Dedifferentiated amniotic fluid mesenchymal stem cell (primary cell): Measurements from ENCODE around the gene FUBP3.

Experiments
- DNase-seq: peaks from one replicate; pipeline ENCODE4 v3.0.0-alpha.2; 2016; ENCODE audit errors: extremely low spot score

FUBP3 gene

DNA sequence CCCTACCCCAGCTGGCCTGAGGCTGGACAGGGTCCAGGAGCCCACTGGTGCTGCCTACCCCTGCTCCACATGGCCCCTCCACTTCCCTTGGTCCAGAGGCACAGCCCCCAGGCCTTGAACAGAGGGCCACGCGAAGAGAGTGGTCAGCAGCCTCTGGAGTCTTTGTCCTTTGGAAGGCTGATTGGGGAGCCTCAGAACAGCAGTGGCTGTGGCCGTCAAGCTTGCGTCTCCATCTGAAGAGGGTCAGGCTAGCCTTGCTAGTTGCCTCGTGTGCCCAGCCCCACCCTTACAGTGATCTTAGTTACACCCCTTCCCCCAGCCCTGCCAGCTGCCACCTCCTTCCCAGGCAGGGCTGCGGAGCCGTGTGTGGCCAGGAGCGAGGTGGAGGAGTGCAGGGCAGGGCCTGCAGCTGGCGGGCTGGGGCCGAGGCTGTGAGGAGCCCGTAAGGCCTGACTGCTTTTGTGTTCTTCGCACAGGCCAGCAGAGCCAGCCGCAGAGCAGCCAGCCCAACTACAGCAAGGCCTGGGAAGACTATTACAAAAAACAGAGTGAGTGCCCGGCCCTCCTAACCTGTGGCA, 54.9 kb downstream of the FUBP3 start:
- DNase-seq, result no peak

DNA sequence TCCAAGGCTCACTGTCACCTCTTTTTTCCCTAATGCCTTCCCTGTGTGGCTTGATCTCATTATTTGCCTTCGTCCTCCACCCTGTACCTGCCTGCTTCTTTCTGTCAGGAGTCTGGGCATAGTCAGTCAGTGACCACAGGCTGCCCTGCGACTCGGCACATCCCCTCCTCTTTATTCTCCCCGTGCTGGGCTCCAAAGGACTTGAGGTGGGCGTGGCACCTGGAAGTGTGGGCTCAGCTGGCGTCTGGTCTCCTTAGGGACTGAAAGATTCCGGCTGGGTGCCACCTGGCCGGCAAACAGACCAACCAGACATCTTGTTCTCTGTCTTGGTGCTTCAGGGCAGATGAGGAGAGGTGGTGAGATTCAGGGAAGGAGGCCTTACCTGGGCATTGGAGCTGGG, 55.4 kb downstream of the FUBP3 start:
- no peak for DNase-seq

DNA sequence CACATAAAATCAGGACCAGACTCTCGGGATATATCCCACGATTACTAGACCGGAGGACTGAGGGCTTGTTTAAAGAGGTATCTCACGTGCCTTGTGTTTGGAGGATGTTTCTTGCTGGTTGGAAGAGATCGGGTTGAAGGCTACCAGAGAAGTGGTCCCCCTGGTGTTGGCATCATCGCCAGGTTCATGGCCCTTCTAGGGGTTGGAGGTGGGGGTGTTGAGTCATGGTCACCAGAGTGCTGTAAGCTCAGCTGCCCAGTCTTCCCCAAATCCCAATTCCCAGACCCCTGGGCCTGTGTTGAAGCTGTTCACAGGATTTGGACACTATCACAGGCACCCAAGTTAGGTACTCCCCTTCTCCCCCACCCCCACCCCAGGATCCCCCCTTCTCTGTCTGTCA, 55.9 kb downstream of the FUBP3 start:
- DNase-seq, result no peak

DNA sequence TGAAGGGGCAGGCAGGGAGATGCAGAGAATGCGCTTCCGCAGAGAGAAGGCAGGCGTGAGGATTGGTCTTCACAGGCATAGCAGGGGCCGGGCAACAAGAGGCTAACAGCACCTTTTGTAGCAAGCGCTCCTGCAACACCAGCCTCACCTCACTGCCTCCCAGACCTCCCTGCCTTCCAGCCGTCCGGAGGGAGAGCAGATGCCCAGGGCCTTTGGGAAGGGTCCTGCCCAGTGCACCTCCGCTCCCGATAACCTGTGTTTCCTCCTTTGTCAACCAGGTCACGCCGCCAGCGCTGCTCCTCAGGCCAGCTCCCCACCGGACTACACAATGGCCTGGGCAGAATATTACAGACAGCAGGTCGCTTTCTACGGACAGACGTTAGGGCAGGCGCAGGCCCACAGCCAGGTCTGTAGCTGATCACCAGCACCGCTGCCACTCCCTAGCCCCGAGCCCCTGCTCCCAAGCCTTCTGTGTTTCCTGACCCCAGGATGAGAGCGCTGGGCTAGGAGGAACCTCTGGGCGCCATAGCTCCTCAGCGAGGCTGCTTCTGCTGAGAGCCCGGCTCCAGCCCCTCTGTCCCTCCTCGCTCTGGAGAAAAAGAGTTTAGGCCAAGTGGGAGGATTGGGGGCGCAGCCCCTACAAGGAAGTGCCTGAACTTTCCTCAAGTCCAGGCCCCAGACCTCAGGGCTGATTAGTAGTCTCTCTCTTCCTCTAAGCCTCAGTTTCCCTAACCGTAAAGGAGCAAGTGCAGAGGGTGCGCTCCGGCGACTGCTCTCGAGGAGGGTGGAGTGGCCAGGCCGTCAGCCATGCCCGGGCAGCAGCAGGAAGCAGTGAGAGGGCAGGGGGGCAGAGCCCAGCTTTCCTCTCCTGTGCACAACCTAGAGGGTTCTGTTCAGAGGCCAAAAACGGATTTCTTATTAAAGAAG, 56.6 kb downstream of the FUBP3 start:
- no peak for DNase-seq

DNA sequence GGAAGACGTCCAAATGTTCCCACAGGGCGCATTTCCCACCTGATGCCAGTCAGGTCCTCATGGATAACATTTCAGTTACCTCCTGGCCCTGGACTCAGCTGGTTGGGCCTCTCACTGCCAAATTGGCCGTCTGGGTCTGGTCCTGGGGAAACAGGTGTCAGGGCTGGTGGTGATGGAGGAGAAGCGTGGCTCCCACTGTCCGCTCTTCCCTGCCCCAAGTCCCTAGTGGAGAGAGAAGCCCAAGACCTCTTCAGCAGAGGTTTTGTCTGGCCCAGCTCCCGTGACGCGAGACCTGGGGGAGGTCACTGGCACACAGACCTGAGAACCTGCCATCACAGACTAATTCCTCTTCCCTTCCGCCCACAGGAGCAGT, 57.3 kb downstream of the FUBP3 start:
- DNase-seq, result no peak

DNA sequence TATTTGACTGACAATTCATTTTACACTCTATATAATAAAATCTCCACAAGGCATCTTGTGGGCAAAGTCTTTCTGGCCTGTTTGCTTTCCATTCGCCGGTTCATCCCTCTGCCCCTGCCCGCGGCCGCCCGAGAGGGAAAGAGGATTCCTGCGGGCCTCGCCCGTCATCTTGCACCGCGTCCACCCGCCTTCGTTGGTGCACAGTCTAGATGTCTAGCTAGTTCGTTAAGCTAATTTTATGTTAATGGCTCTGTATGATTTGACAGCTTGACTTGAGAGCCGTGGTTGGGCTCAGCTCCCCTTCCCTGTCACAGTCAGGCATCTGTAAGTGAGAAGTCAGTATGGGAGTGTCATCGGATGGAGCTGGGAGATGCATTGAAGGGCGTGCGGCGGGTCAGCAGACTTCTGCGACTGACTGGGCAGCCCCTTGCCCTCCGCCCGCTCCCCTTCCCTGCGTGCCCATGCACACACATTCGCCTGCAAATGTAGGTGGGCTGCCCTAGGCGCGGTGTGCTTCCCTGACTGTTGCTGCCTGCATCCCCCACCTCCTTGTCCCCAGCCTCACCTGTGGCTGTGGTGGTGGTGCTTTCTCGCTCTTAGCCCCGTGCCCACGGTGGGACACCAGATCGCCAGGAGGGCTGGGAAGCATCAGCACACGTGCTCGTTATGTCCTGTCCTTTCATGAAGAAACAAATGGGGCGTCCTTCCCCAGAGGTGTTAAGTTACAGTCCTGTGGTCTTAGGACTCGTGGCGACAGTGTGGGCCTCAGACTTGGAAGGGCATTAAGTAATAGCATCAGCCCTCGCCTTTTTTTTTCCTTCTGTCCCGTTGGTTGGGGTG, 59.1 kb downstream of the FUBP3 start:
- no peak for DNase-seq

DNA sequence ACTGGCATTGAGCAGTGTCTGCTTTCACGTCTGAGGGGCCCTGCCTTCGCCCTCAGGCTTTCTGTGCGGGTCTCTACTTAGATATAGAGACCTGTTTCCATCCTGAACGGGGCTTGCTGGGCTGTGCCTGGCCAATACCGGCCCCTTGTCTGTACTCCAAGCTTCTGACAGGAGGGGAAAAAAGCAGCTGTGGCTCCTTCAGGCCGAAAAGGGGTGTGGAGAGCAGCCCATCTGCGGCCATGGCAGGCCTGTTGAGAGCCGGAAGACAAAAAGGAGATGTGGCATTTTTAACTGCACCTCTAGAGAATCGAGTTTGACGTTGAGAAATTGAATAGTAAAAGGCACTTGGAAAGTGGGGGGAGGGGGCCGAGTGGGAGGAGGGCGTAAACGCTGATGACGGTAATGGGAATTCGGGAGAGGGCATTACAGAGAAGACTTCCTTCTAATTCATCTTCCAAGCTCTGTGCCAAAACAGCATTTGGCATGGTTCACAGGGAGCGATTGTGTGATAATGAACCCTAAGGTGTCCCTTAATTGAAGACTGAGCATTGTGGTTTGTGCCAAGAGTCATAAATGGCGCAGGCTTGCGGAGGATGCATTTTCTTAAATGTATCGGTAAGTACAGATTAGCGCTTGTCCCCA, 59.9 kb downstream of the FUBP3 start:
- DNase-seq, result no peak

DNA sequence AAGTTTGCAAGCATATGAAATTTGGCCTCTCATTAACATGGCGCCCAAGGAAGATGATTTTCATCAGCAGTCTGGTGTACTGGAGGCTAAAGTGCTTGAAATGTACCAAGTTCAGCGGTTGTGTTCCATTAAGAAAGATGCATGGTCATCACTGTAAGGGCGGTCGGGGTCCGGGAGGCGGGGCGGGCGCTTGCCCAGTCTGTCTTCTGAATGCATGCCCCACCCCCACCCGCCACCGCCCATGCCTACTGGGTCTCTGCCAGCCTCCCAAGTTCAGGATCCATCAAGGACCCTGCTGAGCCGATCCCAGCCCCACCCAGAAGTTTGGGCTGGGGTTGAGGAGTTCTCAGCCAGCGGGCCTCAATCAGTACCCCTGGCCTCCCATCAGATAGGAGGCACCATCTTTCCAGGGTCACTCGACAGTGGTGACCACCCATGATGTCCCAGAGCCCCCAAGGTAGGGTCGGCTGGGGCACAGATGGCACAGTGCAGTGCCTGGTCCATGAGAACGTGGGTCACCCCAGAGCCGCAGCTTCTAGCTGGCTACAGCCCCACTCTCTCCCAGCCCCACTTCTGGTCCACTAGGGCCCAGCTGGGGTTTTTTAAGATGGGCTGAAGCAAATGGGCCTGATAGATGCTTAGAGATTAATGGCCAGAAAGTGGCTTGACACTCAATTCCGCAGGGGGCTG, 60.6 kb downstream of the FUBP3 start:
- no peak for DNase-seq

DNA sequence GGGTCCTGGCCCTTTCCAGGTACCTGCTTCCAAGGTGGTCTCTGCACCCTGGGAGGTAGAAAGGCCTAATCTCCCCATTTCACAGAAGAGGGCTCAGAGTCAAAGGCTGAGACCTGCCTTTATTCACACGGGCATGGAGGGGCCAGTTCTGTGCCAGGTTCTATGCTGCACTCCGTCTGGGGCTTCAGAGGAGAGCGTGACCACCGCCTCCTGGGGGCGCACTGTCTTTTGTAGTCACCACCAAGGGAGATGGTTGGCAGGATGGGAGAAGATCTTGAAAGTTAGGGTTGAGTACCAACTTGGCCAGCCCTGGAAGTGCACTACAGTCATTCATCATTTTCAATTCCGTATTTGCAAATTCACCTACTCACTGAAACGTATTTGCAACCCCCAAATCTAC, 61.3 kb downstream of the FUBP3 start:
- DNase-seq, result no peak

DNA sequence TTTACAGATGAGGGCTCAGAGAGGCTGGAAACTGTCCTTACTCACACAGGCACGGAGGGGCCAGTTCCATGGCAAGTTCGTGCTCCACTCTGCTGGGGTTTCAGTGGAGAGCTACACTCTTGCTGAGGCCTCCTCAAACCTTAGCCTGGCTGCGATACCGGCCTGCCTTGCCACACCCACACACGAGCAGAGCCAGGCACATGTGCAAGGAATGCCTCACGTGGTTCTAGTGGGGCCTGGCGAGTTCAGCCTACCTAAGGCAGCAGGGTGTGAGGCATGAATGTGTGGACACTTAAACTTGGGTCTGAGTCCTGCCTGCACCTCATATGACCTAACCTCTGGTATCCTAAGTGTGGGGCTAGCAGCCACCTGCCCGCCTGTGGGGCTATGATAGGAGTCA, 63.5 kb downstream of the FUBP3 start:
- no peak for DNase-seq

DNA sequence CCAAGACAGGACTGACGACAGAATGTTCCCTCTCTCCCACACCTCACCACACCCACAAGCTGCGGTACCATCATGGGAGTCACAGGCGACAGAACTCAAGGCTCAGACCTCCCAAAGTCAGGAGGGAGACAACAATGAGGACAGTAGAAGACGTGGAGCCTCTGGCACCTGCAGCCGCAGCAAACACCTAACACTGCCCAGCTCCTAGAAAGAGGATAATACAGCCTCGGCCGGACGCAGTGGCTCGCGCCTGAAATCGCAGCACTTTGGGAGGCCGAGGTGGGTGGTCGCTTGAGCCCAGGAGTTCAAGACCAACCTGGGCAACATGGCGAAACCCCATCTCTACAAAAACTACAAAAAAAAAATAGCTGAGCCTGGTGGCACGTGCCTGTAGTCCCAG, 71.8 kb downstream of the FUBP3 start:
- no peak for DNase-seq

DNA sequence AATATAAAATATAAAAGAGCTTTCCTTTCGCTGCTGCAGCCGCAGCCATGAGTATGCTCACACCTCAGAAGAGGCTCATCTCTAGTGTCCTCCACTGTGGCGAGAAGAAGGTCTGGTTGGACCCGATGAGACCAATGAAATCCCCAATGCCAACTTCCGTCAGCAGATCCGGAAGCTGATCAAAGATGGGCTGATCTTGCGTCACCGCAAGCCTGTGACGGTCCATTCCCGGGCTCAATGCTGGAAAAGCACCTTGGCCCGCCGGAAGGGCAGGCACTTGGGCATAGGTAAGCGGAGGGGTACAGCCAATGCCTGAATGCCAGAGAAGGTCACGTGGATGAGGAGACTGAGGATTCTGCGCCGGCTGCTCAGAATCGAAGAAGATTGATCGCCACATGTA, 72.4 kb downstream of the FUBP3 start:
- no peak for DNase-seq

DNA sequence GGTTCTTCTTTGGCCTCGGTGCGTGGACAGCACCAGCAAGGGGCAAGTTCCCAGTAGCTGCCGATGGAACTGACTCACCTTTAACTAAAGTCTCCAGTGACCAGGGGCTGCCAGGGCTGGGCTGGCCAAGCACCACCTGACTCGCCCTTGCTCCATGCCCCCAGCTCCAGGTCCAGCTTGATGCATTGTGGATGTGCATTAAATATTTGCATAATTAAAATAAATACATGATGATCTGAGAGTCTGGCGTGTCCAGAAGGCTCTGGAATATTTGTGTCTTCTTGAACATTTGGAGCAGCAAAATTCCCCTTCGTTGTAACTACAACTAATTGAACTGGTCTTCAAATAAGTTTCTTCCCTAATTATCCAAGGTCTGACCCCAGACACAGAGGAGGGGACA, 75.5 kb downstream of the FUBP3 start:
- DNase-seq, result no peak

DNA sequence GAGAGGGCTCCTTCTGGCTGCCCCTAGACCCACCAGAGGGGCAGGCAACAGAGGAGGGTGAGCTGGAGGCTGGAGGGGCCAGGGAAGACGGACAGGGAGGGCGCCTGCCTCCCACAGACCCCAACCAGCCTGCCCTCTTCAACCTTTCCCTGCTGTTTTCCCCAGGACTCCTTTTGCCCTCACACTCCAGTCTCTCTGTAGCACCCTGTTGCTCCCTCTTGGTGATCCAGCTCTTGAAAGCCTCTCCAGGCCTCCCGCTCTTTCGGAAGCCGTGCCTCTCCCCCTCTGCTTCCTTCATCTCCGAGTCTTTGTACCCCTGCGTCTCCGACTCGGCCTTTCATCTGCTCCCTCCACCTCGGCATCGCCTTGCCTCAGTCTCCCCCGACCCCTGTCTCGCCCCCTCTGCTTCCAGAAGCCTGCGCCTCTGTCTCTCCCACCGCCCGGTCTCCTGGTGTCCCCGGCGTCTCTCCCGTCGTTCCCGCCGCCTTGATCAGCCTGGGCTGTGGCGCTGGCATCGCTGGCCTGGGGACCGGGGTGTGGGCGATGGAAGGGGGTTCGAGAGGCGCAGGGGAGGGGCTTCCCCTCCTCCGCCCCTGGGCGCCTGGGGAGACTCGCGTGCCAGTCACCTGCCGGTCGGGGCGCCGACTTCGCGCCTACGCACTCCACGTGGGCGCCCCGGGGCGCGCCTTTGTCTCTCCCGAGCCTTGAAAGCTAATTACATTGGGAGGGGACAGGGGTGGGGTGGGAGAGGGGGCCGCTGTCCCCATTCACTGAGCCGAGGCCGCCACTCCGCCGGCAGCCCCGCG, 79.7 kb downstream of the FUBP3 start:
- no peak for DNase-seq

DNA sequence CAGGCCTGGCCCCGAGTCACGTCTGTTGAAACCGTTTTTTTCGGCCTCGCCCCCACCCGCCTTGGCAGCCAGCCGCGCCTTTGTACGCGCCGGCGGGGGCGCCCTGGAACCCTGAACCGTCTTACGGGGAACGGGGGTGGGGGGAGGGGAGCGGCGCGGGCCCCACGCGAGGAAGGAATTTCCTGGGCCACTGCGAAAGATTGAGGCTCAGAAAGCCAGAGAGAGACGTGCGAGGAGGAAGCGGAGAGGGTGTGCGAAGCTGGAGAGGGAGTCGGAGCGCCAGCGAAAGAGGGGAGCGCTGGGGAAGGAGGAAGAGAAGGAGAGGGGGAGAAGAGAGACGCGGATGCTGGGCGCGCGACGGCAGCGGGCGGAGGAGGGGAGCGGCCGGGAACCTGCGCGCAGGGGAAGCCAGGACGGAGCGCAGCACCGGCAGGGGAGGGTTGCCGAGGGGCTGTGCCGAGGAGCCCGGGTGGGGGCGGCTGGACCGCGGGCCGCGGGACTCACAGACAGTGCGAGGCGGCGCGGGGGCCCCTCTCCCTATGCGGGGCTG, 80.4 kb downstream of the FUBP3 start:
- DNase-seq, result no peak

DNA sequence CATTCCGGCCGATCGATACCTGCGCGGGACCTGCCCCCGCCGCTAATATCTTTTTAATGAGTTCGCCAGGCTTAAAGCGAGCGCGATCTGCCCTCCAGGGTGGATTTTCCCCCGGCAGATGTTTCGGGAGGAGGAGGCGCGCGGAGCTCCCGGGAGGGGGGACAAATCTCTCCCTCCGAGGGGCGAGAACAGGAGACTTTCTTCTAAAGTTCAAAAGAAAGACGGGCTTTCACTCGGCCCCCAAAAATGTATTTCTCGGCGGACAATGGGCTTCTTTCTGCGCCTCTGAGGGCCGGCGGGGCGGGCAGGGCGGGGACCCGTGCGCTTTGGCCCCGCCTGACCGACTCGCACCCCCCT, 80.9 kb downstream of the FUBP3 start:
- DNase-seq, result no peak

DNA sequence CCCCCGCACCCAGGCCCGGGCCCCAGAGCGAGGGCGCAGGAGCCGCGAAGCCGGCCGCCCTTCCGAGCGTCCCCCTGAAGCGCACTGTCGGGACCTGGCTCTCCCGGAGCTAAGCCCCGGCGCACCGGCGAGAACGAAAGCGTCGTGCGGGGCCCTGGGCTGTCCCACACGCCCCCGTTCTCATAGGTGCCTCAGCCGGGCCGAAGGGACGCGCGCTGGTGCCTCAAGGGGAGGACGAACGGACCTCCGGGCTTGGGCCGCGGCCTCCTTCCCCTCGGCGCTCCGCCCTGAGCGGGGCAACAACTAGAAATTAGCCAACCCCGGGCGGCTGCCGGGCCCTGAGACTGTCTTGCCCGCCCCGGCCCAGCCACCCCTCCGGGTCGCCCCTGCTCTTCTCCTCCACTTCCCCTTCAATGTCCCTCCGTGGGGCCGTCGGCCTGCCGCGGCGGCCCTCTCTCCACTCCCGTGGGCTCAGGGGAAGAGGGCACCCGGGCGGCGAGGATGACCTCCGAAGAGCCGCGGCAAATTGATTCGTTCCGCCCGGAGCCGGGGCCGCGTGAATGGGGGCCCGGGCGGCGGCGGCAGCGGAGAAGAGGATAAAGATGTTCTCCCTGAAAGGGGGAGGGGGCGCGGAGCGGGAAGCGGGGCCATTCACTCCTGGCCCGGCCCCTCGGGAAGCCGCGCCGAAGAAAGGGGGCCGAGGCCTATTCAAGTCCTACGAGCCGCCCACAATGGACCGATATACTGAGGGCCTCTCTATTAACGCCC, 81.5 kb downstream of the FUBP3 start:
- DNase-seq, result no peak

DNA sequence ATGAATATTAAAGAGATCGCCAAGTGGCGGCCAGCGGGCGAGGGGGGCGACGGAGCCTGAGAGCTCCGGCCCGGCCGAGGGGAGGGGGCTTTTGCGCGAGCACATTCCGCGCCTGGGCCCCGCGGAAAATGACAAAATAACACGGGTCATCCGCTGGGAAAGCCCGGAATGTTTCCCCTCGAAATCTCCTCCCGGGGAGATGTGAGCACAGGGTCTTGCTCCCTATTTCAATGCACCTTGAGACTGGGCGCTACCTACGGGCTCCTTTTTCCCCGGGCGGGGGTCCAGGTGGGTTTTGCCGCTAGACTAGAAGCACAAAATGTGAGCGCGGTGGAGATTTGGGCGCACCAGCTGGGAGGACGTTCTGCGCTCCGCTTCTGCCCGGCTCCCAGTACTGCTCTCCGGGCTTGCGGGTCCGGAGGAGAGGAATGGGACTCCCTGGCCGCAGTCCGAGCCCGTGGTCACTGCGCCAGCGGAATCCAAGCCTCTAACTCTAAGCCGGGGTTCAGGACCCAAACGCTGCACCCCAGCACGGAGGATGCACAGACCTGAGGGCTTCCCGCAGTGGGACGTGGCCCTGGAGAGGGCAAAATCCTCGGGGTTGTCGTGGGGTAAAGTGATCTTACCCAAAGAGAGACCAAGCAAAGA, 82.2 kb downstream of the FUBP3 start:
- no peak for DNase-seq
